Measurements from ENCODE around the gene OR1I1.

Gene OR1I1

GRCh38 chr19:15048128-15048527 is 33.9 kb upstream of the OR1I1 start:
- H4K12ac ChIP-seq (ENCODE audit: low read depth, low read length): no peak overlapping the region
- H3K9me3 ChIP-seq (ENCODE audit: insufficient read depth, low read depth, low read length): peaks cover 4% of the 10 kb centered on the region
- H3K14ac ChIP-seq (ENCODE audit: low read length): no peak overlapping the region
- no peaks in the 10 kb centered on the region for H3K4me1 ChIP-seq (ENCODE audit: control insufficient read depth in 1 of 2, insufficient read depth in 2 of 2, low read length in 2 of 2)
- no peak overlapping the region for H2BK5ac ChIP-seq (ENCODE audit: low read depth, low read length, poor library complexity)
- whole genome bisulfite sequencing (ENCODE audit: extremely low coverage, insufficient coverage, insufficient read length): no CpG with 5 or more reads among the region's 5 CpGs
- no peak overlapping the region for H2AK5ac ChIP-seq (ENCODE audit: low read length)
- no peak overlapping the region for H3K9ac ChIP-seq (ENCODE audit: low read length)
- no peak overlapping the region for H3K4me3 ChIP-seq (ENCODE audit: low read depth, low read length)
- H3K23ac ChIP-seq (ENCODE audit: low read length): no peak overlapping the region
- no peak overlapping the region for H3K27ac ChIP-seq (ENCODE audit: low read depth, low read length)
- H3K36me3 ChIP-seq (ENCODE audit: control insufficient read depth in 1 of 2, insufficient read depth in 2 of 2, low read length in 2 of 2): no peaks in the 10 kb centered on the region
- H3K4ac ChIP-seq (ENCODE audit: low read depth, low read length): no peak overlapping the region
- DNase-seq: no peak
- no peak overlapping the region for H2AFZ ChIP-seq (ENCODE audit: insufficient read depth, low read length, poor library complexity)
- H4K91ac ChIP-seq (ENCODE audit: low read depth, low read length): no peak overlapping the region
- no peaks in the 10 kb centered on the region for H3K27me3 ChIP-seq (ENCODE audit: insufficient read depth, low read length)
- no peak overlapping the region for H2BK12ac ChIP-seq (ENCODE audit: low read length)
- H3K4me2 ChIP-seq (ENCODE audit: low read length): no peak overlapping the region
- no peaks in the 10 kb centered on the region for H3K79me2 ChIP-seq (ENCODE audit: control insufficient read depth, insufficient read depth, low read length, poor library complexity)
- H3K18ac ChIP-seq (ENCODE audit: low read length): no peak overlapping the region
- no peak overlapping the region for H2BK120ac ChIP-seq (ENCODE audit: insufficient read depth, low read length, poor library complexity)
- no peaks in the 10 kb centered on the region for H3K79me1 ChIP-seq (ENCODE audit: low read length)
- H4K8ac ChIP-seq (ENCODE audit: low read depth, low read length): no peak overlapping the region

GRCh38 chr19:15048885-15049541 is 33.0 kb upstream of the OR1I1 start, which contains the start of gene CASP14:
CASP14 (plus strand) TSS chr19:15049480; CDS start chr19:15052252, 2,772 bp downstream.
- no peak within 1 kb of the TSS for H4K91ac ChIP-seq (ENCODE audit: low read depth, low read length)
- H2BK12ac ChIP-seq (ENCODE audit: low read length): no peak within 1 kb of the TSS

GRCh38 chr19:15050639-15051038 is 31.4 kb upstream of the OR1I1 start:
- Histone ChIP-seq H2AK5ac (ENCODE audit: low read length) (no peak overlapping the region), H2BK5ac (ENCODE audit: low read depth, low read length, poor library complexity) (no peak overlapping the region), H3K14ac (ENCODE audit: low read length) (no peak overlapping the region), H3K36me3 (ENCODE audit: control insufficient read depth in 1 of 2, insufficient read depth in 2 of 2, low read length in 2 of 2) (no peaks in the 10 kb centered on the region), H2BK120ac (ENCODE audit: insufficient read depth, low read length, poor library complexity) (no peak overlapping the region), H3K79me2 (ENCODE audit: control insufficient read depth, insufficient read depth, low read length, poor library complexity) (no peaks in the 10 kb centered on the region), H3K9me3 (ENCODE audit: insufficient read depth, low read depth, low read length) (peaks cover 16% of the 10 kb centered on the region), H3K18ac (ENCODE audit: low read length) (no peak overlapping the region), H3K9ac (ENCODE audit: low read length) (no peak overlapping the region), H4K12ac (ENCODE audit: low read depth, low read length) (no peak overlapping the region), H3K4me2 (ENCODE audit: low read length) (no peak overlapping the region), H3K27me3 (ENCODE audit: insufficient read depth, low read length) (no peaks in the 10 kb centered on the region), H3K23ac (ENCODE audit: low read length) (no peak overlapping the region), H4K91ac (ENCODE audit: low read depth, low read length) (no peak overlapping the region), H3K4me3 (ENCODE audit: low read depth, low read length) (no peak overlapping the region), H3K79me1 (ENCODE audit: low read length) (no peaks in the 10 kb centered on the region), H3K4me1 (ENCODE audit: control insufficient read depth in 1 of 2, insufficient read depth in 2 of 2, low read length in 2 of 2) (no peaks in the 10 kb centered on the region), H2AFZ (ENCODE audit: insufficient read depth, low read length, poor library complexity) (no peak overlapping the region), H2BK12ac (ENCODE audit: low read length) (no peak overlapping the region), H3K27ac (ENCODE audit: low read depth, low read length) (no peak overlapping the region), H3K4ac (ENCODE audit: low read depth, low read length) (no peak overlapping the region), H4K8ac (ENCODE audit: low read depth, low read length) (no peak overlapping the region)
- no peak for DNase-seq
- WGBS (ENCODE audit: extremely low coverage, insufficient coverage, insufficient read length): 100% methylated on average over 2 of the region's 2 CpGs

More at GRCh38 chr19:15048885-15049541, 33.0 kb upstream of the OR1I1 start, which contains the start of gene CASP14:
- Histone ChIP-seq H3K4me2 (ENCODE audit: low read length) (no peak within 1 kb of the TSS), H3K18ac (ENCODE audit: low read length) (no peak within 1 kb of the TSS), H3K4me1 (ENCODE audit: control insufficient read depth in 1 of 2, insufficient read depth in 2 of 2, low read length in 2 of 2) (no peaks in the 10 kb centered on the region), H2AFZ (ENCODE audit: insufficient read depth, low read length, poor library complexity) (no peak within 1 kb of the TSS), H3K4ac (ENCODE audit: low read depth, low read length) (no peak within 1 kb of the TSS), H4K12ac (ENCODE audit: low read depth, low read length) (no peak within 1 kb of the TSS), H2AK5ac (ENCODE audit: low read length) (no peak within 1 kb of the TSS), H3K79me1 (ENCODE audit: low read length) (no peaks in the 10 kb centered on the region), H3K23ac (ENCODE audit: low read length) (no peak within 1 kb of the TSS), H3K14ac (ENCODE audit: low read length) (no peak within 1 kb of the TSS), H3K27ac (ENCODE audit: low read depth, low read length) (no peak within 1 kb of the TSS), H2BK120ac (ENCODE audit: insufficient read depth, low read length, poor library complexity) (no peak within 1 kb of the TSS), H3K27me3 (ENCODE audit: insufficient read depth, low read length) (no peaks in the 10 kb centered on the region), H3K4me3 (ENCODE audit: low read depth, low read length) (no peak within 1 kb of the TSS), H3K9ac (ENCODE audit: low read length) (no peak within 1 kb of the TSS), H3K79me2 (ENCODE audit: control insufficient read depth, insufficient read depth, low read length, poor library complexity) (no peaks in the 10 kb centered on the region), H2BK5ac (ENCODE audit: low read depth, low read length, poor library complexity) (no peak within 1 kb of the TSS), H3K9me3 (ENCODE audit: insufficient read depth, low read depth, low read length) (peaks cover 10% of the 10 kb centered on the region), H4K8ac (ENCODE audit: low read depth, low read length) (no peak within 1 kb of the TSS), H3K36me3 (ENCODE audit: control insufficient read depth in 1 of 2, insufficient read depth in 2 of 2, low read length in 2 of 2) (no peaks in the 10 kb centered on the region)
- WGBS (ENCODE audit: extremely low coverage, insufficient coverage, insufficient read length): no CpG with 5 or more reads among the region's 11 CpGs
- DNase-seq: no peak

- no peak overlapping the region for H2AK5ac ChIP-seq (ENCODE audit: low read length)
- no peak overlapping the region for H2AFZ ChIP-seq (ENCODE audit: insufficient read depth, low read length, poor library complexity)
- no peak overlapping the region for H3K23ac ChIP-seq (ENCODE audit: low read length)
- H4K12ac ChIP-seq (ENCODE audit: low read depth, low read length): no peak overlapping the region
- H3K27me3 ChIP-seq (ENCODE audit: insufficient read depth, low read length): no peaks in the 10 kb centered on the region
- no peaks in the 10 kb centered on the region for H3K36me3 ChIP-seq (ENCODE audit: control insufficient read depth in 1 of 2, insufficient read depth in 2 of 2, low read length in 2 of 2)
- H3K4me3 ChIP-seq (ENCODE audit: low read depth, low read length): no peak overlapping the region
- peak overlapping the region; percentile 37 for H2BK120ac ChIP-seq (ENCODE audit: insufficient read depth, low read length, poor library complexity)
- H4K91ac ChIP-seq (ENCODE audit: low read depth, low read length): no peak overlapping the region
- H3K14ac ChIP-seq (ENCODE audit: low read length): no peak overlapping the region
- H3K27ac ChIP-seq (ENCODE audit: low read depth, low read length): no peak overlapping the region
- H2BK12ac ChIP-seq (ENCODE audit: low read length): peak overlapping the region; percentile 54
- no peak overlapping the region for H4K8ac ChIP-seq (ENCODE audit: low read depth, low read length)
- H3K4me1 ChIP-seq (ENCODE audit: control insufficient read depth in 1 of 2, insufficient read depth in 2 of 2, low read length in 2 of 2): no peaks in the 10 kb centered on the region
- no peak overlapping the region for H3K9ac ChIP-seq (ENCODE audit: low read length)
- WGBS (ENCODE audit: extremely low coverage, insufficient coverage, insufficient read length): no CpG with 5 or more reads among the region's 12 CpGs
- no peak overlapping the region for H3K18ac ChIP-seq (ENCODE audit: low read length)
- no peak overlapping the region for H2BK5ac ChIP-seq (ENCODE audit: low read depth, low read length, poor library complexity)
- no peaks in the 10 kb centered on the region for H3K79me1 ChIP-seq (ENCODE audit: low read length)
- H3K9me3 ChIP-seq (ENCODE audit: insufficient read depth, low read depth, low read length): peaks cover 9% of the 10 kb centered on the region
- DNase-seq: no peak
- no peak overlapping the region for H3K4me2 ChIP-seq (ENCODE audit: low read length)
- H3K4ac ChIP-seq (ENCODE audit: low read depth, low read length): no peak overlapping the region
- H3K79me2 ChIP-seq (ENCODE audit: control insufficient read depth, insufficient read depth, low read length, poor library complexity): peaks cover 1% of the 10 kb centered on the region
These were observed 20.0 kb upstream of the OR1I1 start for GRCh38 chr19:15062036-15062435.
